Urinary bladder (tissue), 4 donors: Measurements from ENCODE around the gene NHS. TPM values are rescaled to one million over a fixed set of nuclear protein-coding genes. Genes with fewer than 3 reads are reported as not detected.
A peak's percentile ranks its signal among the peaks of the same experiment; 100 is the strongest.
"Not testable (repeated sequence)": the region's sequence is repeated elsewhere in the genome, so short reads cannot be mapped to it uniquely, and the experiment has no call there.

Source experiments
- DNase-seq: peaks from one replicate; pipeline ENCODE4 v3.0.0-alpha.2; 2015; ENCODE audit errors: extremely low spot score
- H3K27ac ChIP-seq: one replicate; pipeline ENCODE4 v1.5.1; 2013; ENCODE audit warnings: low read depth, mild to moderate bottlenecking, moderate library complexity
- H3K36me3 ChIP-seq: one replicate; pipeline ENCODE4 v1.6.1; 2013; ENCODE audit warnings: mild to moderate bottlenecking, moderate library complexity; ENCODE audit not compliant: insufficient read depth
- H3K4me1 ChIP-seq: one replicate; pipeline ENCODE4 v1.6.1; 2013; ENCODE audit warnings: mild to moderate bottlenecking, moderate library complexity; ENCODE audit not compliant: insufficient read depth
- H3K4me3 ChIP-seq: one replicate; pipeline ENCODE4 v1.5.1; 2013; ENCODE audit warnings: low read depth, low read length
- WGBS: extraction: QIAGEN DNeasy Blood & Tissue Kit; methylation state at CpG from one replicate; pipeline ENCODE4 v1.1.7; 2013; 5-methylcytosine and 5-hydroxymethylcytosine counted together
- polyA plus RNA-seq: library from polyadenylated mRNA; stranded (reverse); fragments of 200-250 nt; gene quantifications from one replicate; pipeline ENCODE4 v1.2.3, GENCODE V29; 2013
- total RNA-seq: library from RNA; depleted of rRNA; stranded (reverse); fragments of >200 nt; gene quantifications from one replicate; pipeline ENCODE4 v1.2.3, GENCODE V29; 2014
- donor health status: healthy with polysubstance abuse.
- donor health status: healthy.

NHS gene
- total and polyA plus RNA-seq, 2 donors, result 4.2 to 7.8 TPM

GRCh38 chrX:17443556-17443955 lies 68.6 kb downstream of the NHS start:
- WGBS, result 69% methylated on average over 4 of the region's 4 CpGs
- Histone ChIP-seq H3K27ac (no peak overlapping the region), H3K36me3 (no peaks in the 10 kb centered on the region), H3K4me3 (no peak overlapping the region), H3K4me1 (no peaks in the 10 kb centered on the region)
- no peak for DNase-seq

- DNase-seq, H3K36me3 ChIP-seq, H3K4me3 ChIP-seq, H3K4me1 ChIP-seq, H3K27ac ChIP-seq: not testable (repeated sequence)
- 96% methylated on average over 5 of the region's 5 CpGs for WGBS
Observed at GRCh38 chrX:17446269-17446668, 71.3 kb downstream of the NHS start.

GRCh38 chrX:17448188-17448587 lies 73.2 kb downstream of the NHS start:
- DNase-seq, result no peak
- 66% methylated on average over 2 of the region's 2 CpGs for WGBS
- H3K27ac ChIP-seq, result no peak overlapping the region
- no peaks in the 10 kb centered on the region for H3K36me3 ChIP-seq
- H3K4me3 ChIP-seq, result no peak overlapping the region
- no peaks in the 10 kb centered on the region for H3K4me1 ChIP-seq

- Histone ChIP-seq H3K36me3 (no peaks in the 10 kb centered on the region), H3K4me1 (no peaks in the 10 kb centered on the region), H3K4me3 (no peak overlapping the region), H3K27ac (no peak overlapping the region)
- WGBS, result 83% methylated on average over 2 of the region's 2 CpGs
- DNase-seq, result no peak
Observed at GRCh38 chrX:17449866-17450265, 74.9 kb downstream of the NHS start.

GRCh38 chrX:17453788-17454187 lies 78.8 kb downstream of the NHS start:
- Histone ChIP-seq H3K4me1 (no peaks in the 10 kb centered on the region), H3K36me3 (no peaks in the 10 kb centered on the region), H3K27ac (no peak overlapping the region), H3K4me3 (no peak overlapping the region)
- DNase-seq, result no peak

- WGBS, result 91% methylated on average over 6 of the region's 6 CpGs
- Histone ChIP-seq H3K4me3 (no peak overlapping the region), H3K4me1 (no peaks in the 10 kb centered on the region), H3K27ac (no peak overlapping the region), H3K36me3 (no peaks in the 10 kb centered on the region)
- DNase-seq, result no peak
Observed at GRCh38 chrX:17456526-17456925, 81.5 kb downstream of the NHS start.

GRCh38 chrX:17459008-17459611 lies 84.1 kb downstream of the NHS start:
- H3K36me3 ChIP-seq, result no peaks in the 10 kb centered on the region
- no peak overlapping the region for H3K4me3 ChIP-seq
- WGBS, result 23% methylated on average over 4 of the region's 4 CpGs
- DNase-seq, result peak; percentile 51
- no peak overlapping the region for H3K27ac ChIP-seq
- no peaks in the 10 kb centered on the region for H3K4me1 ChIP-seq

- H3K4me1 ChIP-seq, result no peaks in the 10 kb centered on the region
- no peak overlapping the region for H3K4me3 ChIP-seq
- H3K36me3 ChIP-seq, result no peaks in the 10 kb centered on the region
- no peak overlapping the region for H3K27ac ChIP-seq
- no peak for DNase-seq
- 47% methylated on average over 1 of the region's 1 CpG for WGBS
Observed at GRCh38 chrX:17459661-17460060, 84.7 kb downstream of the NHS start.

GRCh38 chrX:17462881-17463280 lies 87.9 kb downstream of the NHS start:
- 100% methylated on average over 1 of the region's 1 CpG for WGBS
- Histone ChIP-seq H3K4me1 (no peaks in the 10 kb centered on the region), H3K4me3 (no peak overlapping the region), H3K27ac (no peak overlapping the region), H3K36me3 (no peaks in the 10 kb centered on the region)
- DNase-seq, result no peak

GRCh38 chrX:17464194-17464593 lies 89.2 kb downstream of the NHS start:
- DNase-seq, result no peak
- H3K4me1 ChIP-seq, result no peaks in the 10 kb centered on the region
- no peaks in the 10 kb centered on the region for H3K36me3 ChIP-seq
- H3K27ac ChIP-seq, result no peak overlapping the region
- no peak overlapping the region for H3K4me3 ChIP-seq

- Histone ChIP-seq H3K36me3 (no peaks in the 10 kb centered on the region), H3K4me1 (no peaks in the 10 kb centered on the region), H3K27ac (no peak overlapping the region), H3K4me3 (no peak overlapping the region)
- no peak for DNase-seq
- WGBS, result 91% methylated on average over 2 of the region's 2 CpGs
Observed at GRCh38 chrX:17465201-17465600, 90.2 kb downstream of the NHS start.

GRCh38 chrX:17465802-17466201 lies 90.8 kb downstream of the NHS start:
- H3K4me1 ChIP-seq, result no peaks in the 10 kb centered on the region
- 97% methylated on average over 4 of the region's 4 CpGs for WGBS
- no peaks in the 10 kb centered on the region for H3K36me3 ChIP-seq
- no peak for DNase-seq
- no peak overlapping the region for H3K27ac ChIP-seq
- H3K4me3 ChIP-seq, result no peak overlapping the region

- 95% methylated on average over 6 of the region's 6 CpGs for WGBS
- Histone ChIP-seq H3K4me3 (no peak overlapping the region), H3K27ac (no peak overlapping the region), H3K36me3 (no peaks in the 10 kb centered on the region), H3K4me1 (no peaks in the 10 kb centered on the region)
- DNase-seq, result no peak
Observed at GRCh38 chrX:17470136-17470535, 95.1 kb downstream of the NHS start.

- 65% methylated on average over 2 of the region's 2 CpGs for WGBS
Observed at GRCh38 chrX:17471121-17471520, 96.1 kb downstream of the NHS start.

GRCh38 chrX:17471861-17472260 lies 96.9 kb downstream of the NHS start:
- Histone ChIP-seq H3K27ac (no peak overlapping the region), H3K4me1 (no peaks in the 10 kb centered on the region), H3K4me3 (no peak overlapping the region), H3K36me3 (no peaks in the 10 kb centered on the region)
- 80% methylated on average over 3 of the region's 3 CpGs for WGBS
- no peak for DNase-seq

More at GRCh38 chrX:17471121-17471520, 96.1 kb downstream of the NHS start:
- Histone ChIP-seq H3K4me3 (no peak overlapping the region), H3K4me1 (no peaks in the 10 kb centered on the region), H3K36me3 (no peaks in the 10 kb centered on the region), H3K27ac (no peak overlapping the region)
- no peak for DNase-seq
